ENCODE results near the gene BCAR3.

GRCh38 chr1:93630168-93630567 is 51.5 kb downstream of the BCAR3 start:
- TF ChIP-seq CTCF (IDR thresholded peaks at IDR 0.05) (no peak), POLR2A (IDR thresholded peaks at IDR 0.05; ENCODE audit: low read depth) (no peak), POLR2AphosphoS5 (IDR thresholded peaks at IDR 0.05) (no peak), EP300 (IDR thresholded peaks at IDR 0.05) (no peak)

Data from esophagus muscularis mucosa (tissue), 4 donors.